Nephron progenitor cell (in vitro differentiated cells): ENCODE data around the gene MAP7.
A peak's percentile ranks its signal among the peaks of the same experiment; 100 is the strongest.

Experiments used
- DNase-seq: peaks from one replicate; pipeline ENCODE4 v3.0.0; 2021
- H3K27ac Mint-ChIP-seq: 2 replicates; pipeline ENCODE4 v1.8.0; 2021; ENCODE audit warnings: mild to moderate bottlenecking, moderate library complexity, mixed read lengths
- H3K27me3 Mint-ChIP-seq: 2 replicates; pipeline ENCODE4 v1.8.0; 2021; ENCODE audit warnings: mild to moderate bottlenecking, low read depth, mixed read lengths; ENCODE audit not compliant: poor library complexity
- H3K36me3 Mint-ChIP-seq: 2 replicates; pipeline ENCODE4 v1.8.0; 2021; ENCODE audit warnings: low read depth, mixed read lengths
- H3K4me1 Mint-ChIP-seq: 2 replicates; pipeline ENCODE4 v1.8.0; 2021; ENCODE audit warnings: mixed read lengths
- H3K4me3 Mint-ChIP-seq: 2 replicates; pipeline ENCODE4 v1.8.0; 2021; ENCODE audit warnings: mild to moderate bottlenecking, moderate library complexity, mixed read lengths
- H3K9me3 Mint-ChIP-seq: 2 replicates; pipeline ENCODE4 v1.8.0; 2021; ENCODE audit warnings: mild to moderate bottlenecking, moderate library complexity, mixed read lengths
- CTCF ChIP-seq: fragments of 200-600 bp; sonication (generic); IDR thresholded peaks from 2 replicates; pipeline ENCODE4 v1.5.0; 2021; ENCODE audit warnings: antibody characterized with exemption

MAP7 gene

GRCh38 chr6:136553166-136553787, 3.1 kb upstream of the MAP7 start:
- peaks cover 16% of the 10 kb centered on the region for H3K4me1 Mint-ChIP-seq
- no peak for TF ChIP-seq CTCF
- DNase-seq: no peak
- no peaks in the 10 kb centered on the region for H3K9me3 Mint-ChIP-seq
- H3K36me3 Mint-ChIP-seq: no peaks in the 10 kb centered on the region
- no peak overlapping the region for H3K27ac Mint-ChIP-seq
- H3K27me3 Mint-ChIP-seq: peaks cover 70% of the 10 kb centered on the region
- no peak overlapping the region for H3K4me3 Mint-ChIP-seq

GRCh38 chr6:136552054-136552453, 1.8 kb upstream of the MAP7 start:
- H3K4me1 Mint-ChIP-seq: peaks cover 16% of the 10 kb centered on the region
- H3K4me3 Mint-ChIP-seq: no peak overlapping the region
- no peaks in the 10 kb centered on the region for H3K9me3 Mint-ChIP-seq
- no peak for DNase-seq
- H3K27ac Mint-ChIP-seq: no peak overlapping the region
- TF ChIP-seq CTCF: no peak
- peaks cover 76% of the 10 kb centered on the region for H3K27me3 Mint-ChIP-seq
- H3K36me3 Mint-ChIP-seq: no peaks in the 10 kb centered on the region

GRCh38 chr6:136551103-136551502, 881 bp upstream of the MAP7 start:
- Mint-ChIP-seq H3K9me3 (no peaks in the 10 kb centered on the region), H3K27me3 (peaks cover 81% of the 10 kb centered on the region), H3K36me3 (no peaks in the 10 kb centered on the region), H3K4me3 (peak overlapping the region; percentile 72), H3K4me1 (peaks cover 21% of the 10 kb centered on the region), H3K27ac (no peak overlapping the region)
- TF ChIP-seq CTCF: no peak
- DNase-seq: no peak

- no peak for TF ChIP-seq CTCF
- Mint-ChIP-seq H3K4me1 (peaks cover 21% of the 10 kb centered on the region), H3K27me3 (peaks cover 85% of the 10 kb centered on the region), H3K4me3 (peak overlapping the region; percentile 44), H3K9me3 (no peaks in the 10 kb centered on the region), H3K27ac (no peak overlapping the region), H3K36me3 (no peaks in the 10 kb centered on the region)
- DNase-seq: no peak
Observed at GRCh38 chr6:136550045-136550329, 235 bp downstream of the MAP7 start.

- H3K27me3 Mint-ChIP-seq: peaks cover 86% of the 10 kb centered on the region
- no peaks in the 10 kb centered on the region for H3K9me3 Mint-ChIP-seq
- H3K4me3 Mint-ChIP-seq: peak overlapping the region; percentile 82
- no peaks in the 10 kb centered on the region for H3K36me3 Mint-ChIP-seq
- no peak overlapping the region for H3K27ac Mint-ChIP-seq
- H3K4me1 Mint-ChIP-seq: peaks cover 21% of the 10 kb centered on the region
- peak; percentile 25 for DNase-seq
- no peak for TF ChIP-seq CTCF
Observed at GRCh38 chr6:136549300-136550044, 750 bp downstream of the MAP7 start.
